Stimulated activated CD8-positive, alpha-beta memory T cell treated with anti-CD3 and anti-CD28 coated beads, Interleukin-15, amount 100 ng/mL, for 48 hours (primary cell): ENCODE data around the gene EEF1A1.
A peak's percentile ranks its signal among the peaks of the same experiment; 100 is the strongest.
"Not testable (repeated sequence)": the region's sequence is repeated elsewhere in the genome, so short reads cannot be mapped to it uniquely, and the experiment has no call there.

Experiments used
- DNase-seq, 2 donors: peaks; one replicate each; pipeline ENCODE4 v3.0.0-alpha.2; 2020; ENCODE audit warnings: low read depth in 2 of 2

EEF1A1 gene

DNA sequence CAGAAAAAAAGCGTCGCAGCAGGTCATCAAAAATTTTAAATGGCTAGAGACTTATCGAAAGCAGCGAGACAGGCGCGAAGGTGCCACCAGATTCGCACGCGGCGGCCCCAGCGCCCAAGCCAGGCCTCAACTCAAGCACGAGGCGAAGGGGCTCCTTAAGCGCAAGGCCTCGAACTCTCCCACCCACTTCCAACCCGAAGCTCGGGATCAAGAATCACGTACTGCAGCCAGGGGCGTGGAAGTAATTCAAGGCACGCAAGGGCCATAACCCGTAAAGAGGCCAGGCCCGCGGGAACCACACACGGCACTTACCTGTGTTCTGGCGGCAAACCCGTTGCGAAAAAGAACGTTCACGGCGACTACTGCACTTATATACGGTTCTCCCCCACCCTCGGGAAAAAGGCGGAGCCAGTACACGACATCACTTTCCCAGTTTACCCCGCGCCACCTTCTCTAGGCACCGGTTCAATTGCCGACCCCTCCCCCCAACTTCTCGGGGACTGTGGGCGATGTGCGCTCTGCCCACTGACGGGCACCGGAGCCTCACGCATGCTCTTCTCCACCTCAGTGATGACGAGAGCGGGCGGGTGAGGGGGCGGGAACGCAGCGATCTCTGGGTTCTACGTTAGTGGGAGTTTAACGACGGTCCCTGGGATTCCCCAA, at the start of gene EEF1A1:
TSS of gene EEF1A1 (minus strand) at position 345 of the 663 bp plus-strand sequence. CDS start 1,006 bp downstream, outside the sequence.
- peak; percentile 100 for DNase-seq

DNA sequence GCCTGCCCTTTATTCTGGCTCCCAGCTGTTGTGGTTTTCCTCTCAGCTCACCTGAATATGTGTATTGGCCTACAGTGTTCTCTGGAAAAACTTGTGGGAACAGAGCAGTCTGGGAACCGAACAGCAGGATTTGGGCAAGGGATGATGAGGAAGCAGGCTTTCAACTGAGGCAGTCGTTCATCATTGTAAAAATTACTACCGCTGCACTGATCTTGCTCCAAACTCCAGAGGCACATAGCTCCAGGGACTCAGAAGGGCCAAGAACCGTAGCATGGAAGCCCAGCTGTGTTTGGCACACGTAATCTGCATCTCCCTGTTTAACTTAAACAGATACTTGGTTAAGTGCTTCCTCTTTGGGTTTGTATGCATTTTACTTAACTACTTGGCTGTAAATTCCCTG, 48.3 kb upstream of the EEF1A1 start:
- no peak for DNase-seq

DNA sequence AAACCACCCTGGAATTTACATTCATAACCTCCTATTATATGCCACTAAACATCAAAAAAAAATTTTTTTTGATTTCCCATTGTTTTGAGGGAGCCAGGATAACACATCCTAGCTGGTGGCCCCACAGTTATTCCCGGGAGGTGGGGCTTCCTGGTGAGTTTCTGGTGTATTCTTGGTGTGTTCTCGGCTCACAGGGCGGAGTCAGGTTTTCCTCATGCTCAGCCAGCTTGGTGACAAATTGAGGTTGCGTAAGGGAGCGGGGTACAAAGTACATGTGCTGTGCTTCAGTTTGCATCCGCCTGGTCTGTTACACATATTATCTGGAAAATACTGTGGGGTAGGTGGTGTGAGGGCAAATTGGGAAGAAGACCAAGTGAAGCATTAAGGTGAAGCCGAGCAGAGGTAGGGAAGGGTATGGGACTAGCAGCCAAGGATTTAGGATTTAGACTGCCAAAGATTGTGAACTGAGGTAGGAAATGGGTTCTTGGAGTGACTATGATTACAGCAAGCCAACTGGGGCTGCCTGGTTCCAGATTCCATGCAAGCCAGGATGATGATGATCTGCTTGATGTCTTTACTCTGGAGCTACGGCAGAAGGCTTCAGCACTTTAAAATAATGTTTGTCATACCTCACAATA, 46.2 kb upstream of the EEF1A1 start:
- DNase-seq, result no peak

DNA sequence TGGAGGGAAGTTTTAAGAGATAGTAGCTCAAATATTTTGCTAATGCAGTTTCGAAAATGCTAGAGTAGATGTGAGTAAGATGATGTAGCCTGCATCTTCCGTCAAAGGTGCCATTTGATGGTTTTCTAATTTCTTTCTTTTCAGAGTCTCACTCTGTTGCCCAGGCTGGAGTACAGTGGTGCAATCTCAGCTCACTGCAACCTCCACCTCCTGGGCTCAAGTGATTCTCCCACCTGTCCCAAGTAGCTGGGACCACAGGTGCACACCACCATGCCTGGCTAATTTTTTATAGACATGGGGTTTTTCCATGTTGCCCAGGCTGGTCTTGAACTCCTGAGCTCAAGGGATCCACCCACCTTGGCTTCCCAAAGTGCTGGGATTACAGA, 45.6 kb upstream of the EEF1A1 start:
- not testable (repeated sequence) for DNase-seq

DNA sequence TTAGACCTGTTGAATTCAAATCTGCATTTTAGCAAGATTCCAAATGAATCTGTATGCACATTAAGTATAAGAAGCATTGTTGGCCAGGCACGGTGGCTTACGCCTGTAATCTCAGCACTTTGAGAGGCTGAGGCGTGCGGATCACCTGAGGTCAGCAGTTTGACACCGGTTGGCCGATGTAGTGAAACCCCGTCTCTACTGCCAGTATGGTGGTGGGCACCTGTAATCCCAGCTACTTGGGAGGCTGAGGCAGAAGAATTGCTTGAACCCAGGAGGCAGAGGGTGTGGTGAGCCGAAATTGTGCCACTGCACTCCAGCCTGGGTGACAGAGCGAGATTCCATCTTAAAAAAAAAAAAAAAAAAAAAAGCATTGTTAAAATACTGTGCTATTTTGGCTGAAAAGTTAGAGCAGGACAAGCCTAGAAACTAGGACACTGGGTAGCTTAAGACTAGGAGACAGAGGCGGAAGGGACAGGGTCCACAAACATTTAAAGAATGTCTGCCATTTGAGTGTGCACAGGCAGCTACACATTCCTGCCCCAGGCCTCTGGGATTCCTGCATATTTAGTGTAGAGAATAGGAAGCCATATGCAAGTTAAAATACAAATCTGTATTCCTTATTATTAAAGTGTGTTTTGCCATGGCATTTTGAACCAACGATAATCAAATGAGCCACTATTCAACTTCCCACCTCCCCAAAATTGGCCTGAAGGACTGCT, 45.1 kb upstream of the EEF1A1 start:
- DNase-seq, result no peak

DNA sequence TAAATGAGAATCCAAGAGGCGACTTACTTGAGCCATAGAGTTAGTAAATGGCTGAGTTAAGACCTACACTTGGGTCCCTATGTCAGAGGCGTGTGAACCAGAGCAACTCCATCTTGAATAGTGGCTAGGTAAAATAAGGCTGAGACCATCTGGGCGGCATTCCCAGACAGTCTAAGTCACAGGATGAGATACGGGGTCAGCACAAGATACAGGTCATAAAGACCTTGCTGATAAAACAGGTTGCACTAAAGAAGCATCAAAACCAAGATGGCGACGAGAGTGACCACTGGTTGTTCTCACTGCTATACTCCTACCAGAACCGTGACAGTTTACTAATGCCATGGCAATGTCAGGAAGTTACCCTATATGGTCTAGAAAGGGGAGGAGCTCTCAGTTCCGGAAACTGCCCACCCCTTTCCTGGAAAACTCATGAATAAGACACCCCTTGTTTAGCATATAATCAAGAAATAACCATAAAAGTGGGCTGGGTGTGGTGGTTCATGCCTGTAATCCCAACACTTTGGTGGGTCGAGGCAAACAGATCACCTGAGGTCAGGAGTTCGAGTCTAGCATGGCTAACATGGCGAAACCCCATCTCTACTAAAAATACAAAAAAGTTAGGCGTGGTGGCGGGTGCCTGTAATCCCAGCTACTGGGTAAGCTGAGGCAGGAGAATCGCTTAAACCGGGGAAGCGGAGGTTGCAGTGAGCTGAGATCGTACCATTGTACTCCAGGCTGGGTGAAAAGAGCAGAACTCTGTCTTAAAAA, 43.9 kb upstream of the EEF1A1 start:
- DNase-seq, result no peak

DNA sequence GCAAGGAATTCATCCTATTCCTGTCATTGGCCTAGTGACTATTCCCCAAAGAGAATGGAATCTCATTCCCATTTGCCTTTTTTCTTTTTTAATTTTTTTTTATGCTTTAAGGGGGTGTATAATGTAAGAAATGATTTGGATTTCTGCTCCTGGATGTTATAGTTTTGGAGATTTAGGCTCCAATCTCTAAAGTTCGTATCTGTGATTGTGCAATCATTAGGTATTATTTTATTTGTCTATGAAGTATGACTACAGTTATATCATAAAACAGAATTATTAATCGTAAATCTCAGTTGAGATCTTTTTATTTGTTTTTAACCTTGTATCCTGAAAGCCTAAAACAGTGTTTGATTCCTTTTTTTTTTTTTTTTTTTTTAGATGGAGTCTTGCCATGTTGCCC, 41.7 kb upstream of the EEF1A1 start:
- no peak for DNase-seq

DNA sequence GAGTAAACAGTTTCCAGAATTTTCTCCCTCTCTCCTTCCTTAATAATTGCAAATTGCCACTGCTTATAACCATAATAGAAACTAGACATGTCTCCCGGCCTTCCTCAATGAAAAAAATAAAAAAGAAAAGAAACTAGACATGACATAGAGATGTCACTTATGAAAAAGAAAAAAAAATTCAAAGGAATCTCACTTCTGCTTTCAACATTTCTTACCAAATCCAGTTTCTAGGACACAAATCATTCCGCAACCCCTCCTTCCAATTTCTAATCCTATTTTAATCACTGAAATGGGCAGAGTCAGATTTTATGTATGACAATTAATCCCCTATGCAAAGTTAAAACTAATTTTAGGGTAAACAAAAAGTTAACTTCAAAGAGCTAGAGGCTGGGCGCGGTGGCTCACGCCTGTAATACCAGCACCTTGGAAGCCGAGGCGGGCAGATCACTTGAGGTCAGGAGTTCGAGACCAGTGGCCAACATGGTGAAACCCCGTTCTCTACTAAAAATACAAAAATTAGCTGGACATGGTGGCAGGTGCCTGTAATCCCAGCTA, 40.1 kb upstream of the EEF1A1 start:
- no peak for DNase-seq

DNA sequence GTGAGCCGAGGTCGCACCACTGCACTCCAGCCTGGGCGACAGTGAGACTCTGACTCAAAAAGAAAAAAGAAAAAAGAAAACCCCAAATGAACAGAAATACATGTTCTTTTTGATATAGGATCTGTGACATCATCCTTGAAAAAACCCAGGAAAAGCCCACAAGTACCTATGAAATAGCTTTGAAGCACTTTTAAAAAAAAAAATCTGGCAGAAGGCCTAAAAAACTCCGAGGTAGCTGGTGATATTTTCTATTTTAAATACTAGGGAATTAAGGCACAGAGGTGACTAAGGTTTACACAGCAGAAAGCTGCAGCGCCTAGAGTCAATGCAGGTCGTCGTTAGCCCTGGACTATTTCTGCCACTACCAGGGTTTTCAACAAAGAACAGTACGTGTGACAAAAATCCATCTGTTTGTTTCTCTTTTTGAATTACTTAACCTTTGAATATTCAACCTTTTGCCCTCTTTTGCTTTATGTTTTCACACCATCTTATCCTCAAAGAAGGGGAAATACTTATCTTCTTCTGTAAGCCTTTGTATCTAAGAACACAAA, 39.4 kb upstream of the EEF1A1 start:
- DNase-seq, result no peak

DNA sequence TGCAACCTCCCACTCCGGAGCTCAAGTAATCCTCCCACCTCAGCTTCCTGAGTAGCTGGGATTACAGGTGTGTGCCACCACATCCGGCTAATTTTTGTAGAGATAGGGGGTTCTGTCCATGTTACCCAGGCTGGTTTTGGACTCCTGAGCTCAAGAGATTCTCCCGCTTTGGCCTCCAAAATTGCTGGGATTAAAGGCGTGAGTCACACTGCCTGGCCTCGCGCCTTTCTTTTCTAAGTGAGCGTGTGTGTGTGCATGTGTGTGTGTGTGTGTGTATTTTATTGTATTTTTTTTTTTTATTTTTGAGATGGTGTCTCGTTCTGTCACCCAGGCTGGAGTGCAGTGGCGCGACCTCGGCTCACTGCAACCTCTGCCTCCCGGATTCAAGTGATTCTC, 38.6 kb upstream of the EEF1A1 start:
- DNase-seq, result not testable (repeated sequence)

DNA sequence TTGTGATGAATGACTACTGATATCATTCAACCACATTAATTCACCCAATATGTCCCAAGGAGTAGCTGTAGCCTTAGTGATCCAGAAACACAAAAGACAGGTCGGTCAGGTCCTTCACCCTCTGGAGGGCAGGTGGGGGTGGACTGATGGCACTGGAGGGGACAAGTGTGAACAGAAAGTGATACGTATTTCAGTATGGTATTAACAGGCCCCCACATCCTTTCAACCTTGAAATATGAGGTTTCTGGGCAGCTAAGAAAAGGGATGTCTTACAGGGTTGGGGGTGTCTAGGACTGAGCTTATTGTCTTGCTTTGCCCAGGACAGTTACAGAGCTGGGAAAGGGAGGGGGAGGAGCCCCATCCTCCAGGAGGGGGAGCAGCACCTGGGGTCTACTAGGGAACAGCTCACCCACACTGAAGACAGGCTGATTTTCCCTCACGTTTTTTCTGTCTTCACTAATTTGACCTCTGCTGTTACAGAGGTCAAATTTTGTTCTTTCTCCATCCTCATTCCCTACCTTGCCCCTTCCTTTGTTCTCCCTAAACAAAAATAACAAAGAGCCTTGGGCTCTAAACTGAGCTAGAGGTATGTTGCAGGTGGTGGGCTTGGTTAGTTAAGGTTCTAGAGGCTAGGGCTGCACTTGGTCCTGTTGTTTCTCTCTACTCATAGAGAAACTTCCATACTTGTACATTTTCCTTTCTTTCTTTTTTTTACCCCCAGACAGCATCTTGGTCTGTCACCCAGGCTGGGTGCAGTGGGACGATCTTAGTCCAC, 38.0 kb upstream of the EEF1A1 start:
- no peak for DNase-seq

DNA sequence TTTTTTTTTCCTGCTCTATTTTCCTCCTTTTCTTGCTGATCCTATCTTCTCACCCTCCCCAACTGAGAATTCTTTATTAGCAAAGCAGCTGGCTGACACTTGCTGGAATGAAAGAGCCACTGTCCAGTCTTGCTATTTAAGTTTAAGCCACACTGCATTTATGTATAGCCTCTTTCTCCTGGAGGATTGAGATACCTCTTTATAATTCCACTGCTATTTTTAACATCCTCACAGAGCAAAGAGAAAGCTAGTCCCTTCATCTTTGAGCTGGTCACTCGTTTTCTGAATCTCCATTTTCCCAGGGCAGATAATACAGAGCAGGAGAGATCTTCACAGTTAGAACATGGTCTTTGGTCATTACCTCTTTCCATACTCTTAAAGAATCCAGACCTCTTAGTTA, 36.0 kb upstream of the EEF1A1 start:
- no peak for DNase-seq

DNA sequence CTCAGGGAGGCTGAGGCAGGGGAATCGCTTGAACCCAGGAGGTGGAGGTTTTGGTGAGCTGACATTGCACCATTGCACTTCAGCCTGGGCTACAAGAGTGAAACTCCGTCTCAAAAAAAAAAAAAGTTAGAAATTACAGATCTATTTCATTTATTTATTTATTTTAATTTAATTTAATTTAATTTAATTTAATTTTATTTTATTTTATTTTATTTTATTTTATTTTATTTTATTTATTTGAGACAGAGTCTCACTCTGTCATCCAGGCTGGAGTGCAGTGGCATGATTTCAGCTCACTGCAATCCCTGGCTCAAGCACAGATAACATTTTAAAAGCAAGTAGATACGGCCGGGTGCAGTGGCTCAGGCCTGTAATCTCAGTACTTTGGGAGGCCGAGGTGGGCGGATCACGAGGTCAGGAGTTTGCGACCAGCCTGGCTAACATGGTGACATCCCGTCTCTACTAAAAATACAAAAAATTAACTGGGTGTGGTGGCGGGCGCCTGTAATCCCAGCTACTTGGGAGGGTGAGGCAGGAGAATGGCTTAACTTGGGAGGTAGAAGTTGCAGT, 34.6 kb upstream of the EEF1A1 start:
- DNase-seq, result not testable (repeated sequence)

DNA sequence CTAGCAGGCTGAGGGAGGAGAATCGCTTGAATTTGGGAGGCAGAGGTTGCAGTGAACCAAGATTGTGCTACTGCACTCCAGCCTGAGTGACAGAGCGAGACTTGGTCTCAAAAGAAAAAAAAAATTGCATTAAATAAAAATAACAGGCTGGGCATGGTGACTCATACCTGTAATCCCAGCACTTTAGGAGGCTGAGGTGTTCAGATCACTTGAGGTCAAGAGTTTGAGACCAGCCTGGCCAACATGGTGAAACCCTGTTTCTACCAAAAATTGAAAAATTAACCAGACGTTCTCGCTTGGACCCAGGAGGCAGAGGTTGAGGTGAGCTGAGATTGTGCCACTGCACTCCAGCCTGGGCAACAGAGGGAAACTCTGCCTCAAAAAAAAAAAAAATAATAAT, 30.3 kb upstream of the EEF1A1 start:
- not testable (repeated sequence) for DNase-seq

DNA sequence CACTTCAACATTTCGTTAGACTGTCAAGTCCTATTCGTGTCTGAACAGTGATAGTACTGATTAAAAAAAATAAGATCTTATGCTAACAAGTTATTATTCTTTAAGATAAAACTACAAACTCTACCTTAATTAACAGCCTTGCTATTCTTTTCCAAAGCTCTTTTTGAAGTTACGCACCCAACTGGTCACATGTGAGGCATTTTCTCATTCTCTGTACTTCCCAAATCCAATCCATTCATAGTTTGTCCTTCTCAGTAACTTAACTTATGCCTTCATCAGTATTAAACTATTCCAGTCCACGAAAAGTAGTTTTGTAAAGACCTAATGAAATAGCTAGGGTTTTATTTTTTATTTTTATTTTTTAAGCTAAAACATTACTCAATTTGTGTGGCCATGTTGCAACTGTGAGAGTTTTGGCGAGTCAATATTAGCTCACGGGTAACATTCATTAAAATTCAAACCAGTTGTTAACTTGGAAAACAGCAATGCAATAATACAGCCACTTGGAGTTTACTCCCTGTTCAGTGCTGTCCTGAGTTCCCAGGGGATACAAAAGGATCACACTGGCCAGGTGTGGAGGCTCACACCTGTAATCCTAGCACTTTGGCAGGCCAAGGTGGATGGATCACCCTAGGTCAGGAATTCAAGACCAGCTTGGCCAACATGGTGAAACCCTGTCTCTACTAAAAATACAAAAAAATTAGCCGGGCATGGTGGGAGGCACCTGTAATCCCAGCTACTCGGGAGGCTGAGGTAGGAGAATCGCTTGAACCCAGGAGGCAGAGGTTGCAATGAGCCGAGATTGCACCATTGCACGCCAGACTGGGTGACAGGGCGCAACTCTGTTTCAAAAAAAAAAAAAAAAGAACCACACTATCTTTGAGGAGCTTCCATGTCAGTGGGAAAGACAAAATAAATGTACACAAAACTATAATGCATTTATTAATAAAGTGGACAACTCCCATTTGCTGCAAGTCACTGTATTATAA, 27.9 kb upstream of the EEF1A1 start:
- DNase-seq, result no peak

DNA sequence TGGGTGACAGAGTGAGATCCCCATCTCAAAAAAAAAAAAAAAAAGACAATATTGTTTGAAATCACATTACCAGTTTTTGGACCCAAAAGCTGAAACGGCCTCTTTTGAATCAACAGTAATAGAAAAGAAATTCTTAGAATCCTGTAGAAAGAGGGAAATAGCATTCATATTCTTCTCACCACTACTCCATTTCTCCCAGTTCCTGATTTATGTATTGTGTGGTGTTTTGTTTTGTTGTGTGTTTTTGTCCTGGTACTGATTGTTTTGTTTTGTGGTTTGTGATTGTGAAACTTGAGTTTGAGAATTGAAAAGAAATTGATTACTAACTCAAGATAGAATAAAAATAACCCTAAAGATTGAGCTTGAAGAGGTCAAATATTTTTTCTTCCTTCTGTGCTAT, 26.2 kb upstream of the EEF1A1 start:
- no peak for DNase-seq

DNA sequence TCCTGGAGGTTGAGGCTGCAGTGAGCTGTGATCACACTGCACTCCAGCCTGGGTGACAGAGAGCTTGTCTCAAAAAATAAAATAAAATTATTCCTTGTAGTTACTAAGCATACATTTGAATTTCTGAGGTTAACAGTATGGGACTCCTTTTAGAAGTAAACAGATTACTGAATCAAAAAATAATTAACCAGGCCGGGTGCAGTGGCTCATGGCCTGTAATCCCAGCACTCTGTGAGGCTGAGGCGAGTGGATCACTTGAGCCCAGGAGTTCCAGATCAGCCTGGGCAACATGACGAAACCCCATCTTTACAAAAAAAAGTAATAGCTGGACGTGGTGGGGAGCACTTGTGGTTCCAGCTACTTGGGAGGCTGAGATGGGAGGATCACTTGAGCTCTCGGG, 22.1 kb upstream of the EEF1A1 start:
- no peak for DNase-seq

DNA sequence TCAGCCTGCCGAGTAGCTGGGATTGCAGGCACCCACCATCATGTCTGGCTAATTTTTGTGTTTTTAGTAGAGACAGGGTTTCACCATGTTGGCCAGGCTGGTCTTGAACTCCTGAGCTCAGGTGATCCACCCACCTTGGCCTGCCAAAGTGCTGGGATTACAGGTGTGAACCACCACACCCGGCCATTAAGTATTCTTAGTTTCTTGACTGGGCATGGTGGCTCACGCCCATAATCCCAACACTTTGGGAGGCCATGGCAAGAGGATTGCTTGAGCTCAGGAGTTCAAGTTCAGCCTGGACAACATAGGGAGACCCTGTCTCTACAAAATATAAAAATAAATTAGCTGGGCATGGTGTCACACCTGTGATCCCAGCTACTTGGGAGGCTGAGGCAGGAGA, 21.6 kb upstream of the EEF1A1 start:
- DNase-seq, result not testable (repeated sequence)

DNA sequence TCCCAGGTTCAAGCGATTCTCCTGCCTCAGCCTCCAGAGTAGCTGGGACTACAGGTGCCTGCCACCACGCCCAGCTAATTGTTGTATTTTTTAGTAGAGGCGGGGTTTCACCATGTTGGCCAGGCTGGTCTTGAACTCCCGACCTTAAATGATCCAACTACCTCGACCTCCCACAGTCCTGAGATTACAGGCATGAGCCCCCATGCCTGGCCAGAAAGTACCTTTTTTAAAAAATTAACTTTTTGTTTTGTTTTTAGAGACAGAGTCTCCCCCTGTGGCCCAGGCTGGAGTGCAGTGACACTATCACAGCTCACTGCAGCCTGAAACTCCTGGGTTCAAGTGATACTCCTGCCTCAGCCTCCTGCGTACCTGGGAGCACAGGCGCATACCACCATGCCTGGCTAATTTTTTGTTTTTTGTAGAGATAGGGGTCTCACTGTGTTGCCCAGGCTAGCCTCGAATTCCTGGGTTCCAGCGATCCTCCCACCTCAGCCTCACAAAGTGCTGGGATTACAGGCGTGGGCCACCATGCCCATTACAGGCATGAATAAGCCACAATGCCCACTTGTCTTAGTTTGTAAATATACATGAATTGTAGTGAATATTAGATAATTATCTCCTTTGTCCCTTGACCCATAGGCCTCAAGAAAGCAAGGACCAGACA, 17.4 kb upstream of the EEF1A1 start:
- DNase-seq, result no peak
